Prostate gland (tissue), 2 donors: ENCODE data around the gene CERS6.

ENCODE experiments used
- CTCF ChIP-seq, 4 experiments: fragments of 200-600 bp in 2 of 4; fragments of 450-650 bp in 2 of 4; sonication (generic) in 2 of 4; IDR thresholded peaks; 1 replicate in 3 of 4; 2 replicates in 1 of 4; pipeline ENCODE4 v1.5.1; 2016 to 2019; ENCODE audit warnings: antibody characterized with exemption in 4 of 4, mild to moderate bottlenecking in 2 of 4, moderate library complexity in 2 of 4
- POLR2A ChIP-seq: fragments of 450-650 bp; IDR thresholded peaks from one replicate; pipeline ENCODE4 v1.6.1; 2016; ENCODE audit warnings: antibody characterized with exemption, mild to moderate bottlenecking
- POLR2AphosphoS5 ChIP-seq: sonication (generic); formaldehyde crosslinking; IDR thresholded peaks from one replicate; pipeline ENCODE4 v1.6.1; 2017; ENCODE audit warnings: antibody characterized with exemption

- TF ChIP-seq POLR2AphosphoS5 (no peak), POLR2A (no peak), CTCF (IDR thresholded peaks at IDR 0.05) (no peak)
Measured at GRCh38 chr2:168585700-168586099, 129.6 kb downstream of the CERS6 start.
